ENCODE data around the gene LIPA.

LIPA gene

DNA sequence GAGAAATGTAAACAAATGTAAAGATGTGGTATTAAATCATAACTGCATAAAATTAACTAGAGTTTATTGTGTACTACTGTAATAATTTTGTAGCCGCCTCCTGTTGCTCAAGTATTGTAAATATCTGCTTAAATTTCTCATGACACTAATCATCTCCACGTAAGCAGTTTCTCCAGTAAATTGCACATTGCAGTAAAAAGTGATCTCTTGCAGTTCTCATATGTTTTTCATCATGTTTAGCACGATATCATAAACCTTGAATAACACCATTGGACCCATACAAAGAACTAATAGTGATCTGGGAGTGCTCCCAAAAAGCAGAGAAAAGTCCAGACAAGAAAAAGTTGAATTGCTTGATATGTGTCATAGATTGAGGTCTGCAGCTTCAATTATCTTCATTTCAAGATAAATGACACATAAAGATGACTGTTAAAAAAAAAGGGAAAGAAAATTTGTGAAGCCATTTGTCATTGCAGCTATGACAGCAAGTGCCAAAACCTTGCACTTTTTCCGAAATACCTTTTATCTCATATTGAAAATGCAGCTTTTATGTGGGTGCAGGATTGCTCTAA, 15.3 kb downstream of the LIPA start:
- TF ChIP-seq GATA3 (IDR thresholded peaks at IDR 0.05; ENCODE audit: low read depth, low read length) (no peak), GATA2 (IDR thresholded peaks at IDR 0.05; ENCODE audit: low read depth, low read length) (no peak)

DNA sequence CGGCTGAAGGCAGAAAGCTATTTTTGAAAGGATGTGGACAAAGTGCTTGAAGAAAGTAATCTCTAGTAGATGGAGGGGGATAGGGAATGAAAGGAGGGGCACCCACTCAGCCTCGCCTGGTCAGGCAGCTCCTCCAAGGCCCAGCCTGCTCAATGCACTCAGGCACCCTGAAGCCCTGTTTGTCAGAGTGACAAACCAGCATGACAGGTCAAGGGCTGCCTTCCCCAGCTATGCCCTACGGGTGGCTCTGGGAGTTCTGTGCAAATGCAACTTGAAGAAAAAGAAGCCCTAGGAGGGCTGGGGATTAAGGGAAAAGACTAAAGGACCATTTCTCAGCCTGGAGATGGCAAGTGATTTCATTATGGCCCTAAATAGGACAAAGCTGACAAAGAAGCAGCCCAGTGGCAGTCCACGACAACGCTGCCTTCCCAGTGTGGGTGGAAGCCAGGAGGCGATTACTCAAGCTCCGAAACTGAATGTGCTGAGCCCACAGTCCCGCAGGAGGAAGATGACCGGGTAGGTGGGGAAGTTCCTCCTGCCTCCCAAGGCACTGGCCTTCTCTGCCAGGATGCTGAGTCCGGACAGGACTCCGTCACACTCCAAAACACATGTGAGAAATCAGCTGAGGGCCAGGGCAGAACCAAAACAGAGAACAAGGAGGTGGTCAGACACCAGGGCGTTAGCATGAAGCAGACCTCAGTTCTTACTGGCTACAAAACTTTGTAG, 16.3 kb downstream of the LIPA start:
- TF ChIP-seq GATA2 (IDR thresholded peaks at IDR 0.05; ENCODE audit: low read depth, low read length): no peak
- no peak for TF ChIP-seq GATA3 (IDR thresholded peaks at IDR 0.05; ENCODE audit: low read depth, low read length)

DNA sequence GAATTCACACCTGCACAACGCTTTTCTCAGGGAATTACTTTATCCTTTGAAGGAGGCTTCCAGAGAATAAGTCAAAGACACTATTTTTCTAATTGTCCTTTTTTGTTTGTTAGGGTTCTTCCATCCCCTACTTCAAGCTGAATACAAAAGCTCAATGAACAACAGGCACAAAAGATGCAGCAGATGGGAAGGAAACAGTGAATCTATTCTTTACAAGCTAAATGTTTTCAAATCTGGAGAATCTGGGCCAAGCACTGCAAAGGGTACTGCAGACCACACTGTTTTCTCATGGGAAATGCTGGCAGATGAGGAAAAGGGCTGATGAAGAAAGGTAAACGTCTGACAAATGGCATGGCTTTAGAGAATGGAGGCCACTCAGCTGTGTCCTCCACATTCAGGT, 18.5 kb downstream of the LIPA start:
- TF ChIP-seq GATA3 (IDR thresholded peaks at IDR 0.05; ENCODE audit: low read depth, low read length): no peak
- no peak for TF ChIP-seq GATA2 (IDR thresholded peaks at IDR 0.05; ENCODE audit: low read depth, low read length)

DNA sequence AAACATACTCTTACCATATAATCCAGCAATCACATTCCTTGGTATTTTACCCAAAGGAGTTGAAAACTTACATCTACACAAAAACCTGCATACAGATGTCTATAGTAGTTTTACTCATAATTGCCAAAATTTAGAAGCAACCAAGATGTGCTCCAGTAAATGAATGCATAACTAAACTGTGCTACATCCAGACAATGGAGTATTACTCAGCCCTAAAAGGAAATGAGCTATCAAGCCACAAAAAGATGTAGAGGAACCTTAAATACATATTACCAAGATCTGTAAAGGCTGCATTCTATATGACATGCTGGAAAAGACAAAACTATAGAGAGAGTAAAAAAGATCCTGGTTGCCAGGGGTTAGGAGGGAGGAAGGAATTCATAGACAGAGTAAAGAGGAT, 22.6 kb downstream of the LIPA start:
- TF ChIP-seq GATA2 (IDR thresholded peaks at IDR 0.05; ENCODE audit: low read depth, low read length) (no peak), GATA3 (IDR thresholded peaks at IDR 0.05; ENCODE audit: low read depth, low read length) (no peak)

DNA sequence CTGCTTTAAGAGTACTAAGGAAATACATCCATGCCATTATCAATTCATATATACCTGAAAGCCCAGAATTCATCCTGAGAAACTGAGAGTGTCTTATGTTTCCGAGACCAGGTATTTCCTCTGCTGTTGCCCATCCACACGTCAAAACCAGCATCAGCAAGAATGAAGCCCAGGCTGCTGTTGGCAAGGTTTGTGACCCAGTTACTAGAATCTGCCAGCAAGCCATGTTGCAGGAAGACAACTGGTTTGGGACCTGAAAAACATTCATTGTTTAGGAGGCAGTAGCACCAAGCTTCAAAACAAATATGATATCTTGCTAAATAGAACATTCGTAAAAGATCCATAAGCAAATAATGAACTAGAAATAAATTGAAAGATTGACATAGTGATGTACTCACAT, 23.4 kb downstream of the LIPA start:
- TF ChIP-seq GATA3 (IDR thresholded peaks at IDR 0.05; ENCODE audit: low read depth, low read length) (no peak), GATA2 (IDR thresholded peaks at IDR 0.05; ENCODE audit: low read depth, low read length) (no peak)

DNA sequence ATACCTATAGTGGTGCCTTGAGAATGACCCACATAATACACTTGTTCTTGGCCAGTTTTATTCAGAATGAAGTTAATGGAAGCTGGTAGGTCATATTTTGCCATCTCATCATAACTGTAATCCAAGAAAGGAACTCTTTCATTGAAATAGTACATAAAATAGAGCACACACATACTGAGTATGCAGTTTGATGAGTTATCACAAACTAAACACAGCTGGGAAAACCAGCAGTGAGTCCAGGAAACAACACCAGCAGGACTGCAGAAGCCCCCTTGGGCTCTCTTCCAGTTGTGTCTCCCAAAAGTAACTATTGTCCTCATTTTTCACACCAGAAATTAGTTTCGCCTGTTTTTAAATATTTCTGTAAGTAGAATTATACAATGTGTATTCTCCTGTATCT, 24.7 kb downstream of the LIPA start:
- TF ChIP-seq GATA2 (IDR thresholded peaks at IDR 0.05; ENCODE audit: low read depth, low read length) (no peak), GATA3 (IDR thresholded peaks at IDR 0.05; ENCODE audit: low read depth, low read length) (no peak)

DNA sequence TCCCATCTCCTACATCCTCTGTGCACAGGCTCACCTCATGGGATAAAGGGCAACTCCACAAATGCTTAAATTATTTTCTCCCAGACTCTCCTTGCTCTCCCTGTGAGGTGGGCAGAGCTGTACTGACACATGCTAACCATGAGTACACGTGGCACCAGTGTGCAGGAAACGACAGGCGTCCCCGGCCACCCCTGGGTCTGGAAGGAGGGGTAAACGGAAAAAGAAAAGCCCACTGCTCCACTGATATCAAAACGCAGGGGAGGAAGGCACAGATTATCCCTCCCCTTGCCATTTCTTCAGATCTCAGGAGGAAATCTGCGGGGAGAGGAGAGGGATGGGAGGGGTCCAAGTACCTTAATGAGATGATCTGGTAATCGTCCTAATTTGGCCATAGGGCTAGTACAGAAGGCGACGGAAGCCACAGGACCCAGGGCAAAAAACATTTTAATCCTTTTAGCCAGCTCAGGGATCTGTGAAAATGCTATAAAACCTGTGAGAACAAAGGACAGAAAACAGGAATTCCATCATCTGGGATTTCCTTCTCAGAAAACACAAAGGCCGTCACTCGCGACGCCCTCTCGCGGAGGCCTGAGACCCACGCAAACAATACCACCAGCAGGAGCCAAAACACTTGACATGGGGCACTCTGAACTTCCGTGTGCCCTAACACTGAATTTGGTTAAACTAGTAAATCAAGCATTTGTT, 26.7 kb downstream of the LIPA start:
- TF ChIP-seq GATA3 (IDR thresholded peaks at IDR 0.05; ENCODE audit: low read depth, low read length): no peak
- TF ChIP-seq GATA2 (IDR thresholded peaks at IDR 0.05; ENCODE audit: low read depth, low read length): no peak

DNA sequence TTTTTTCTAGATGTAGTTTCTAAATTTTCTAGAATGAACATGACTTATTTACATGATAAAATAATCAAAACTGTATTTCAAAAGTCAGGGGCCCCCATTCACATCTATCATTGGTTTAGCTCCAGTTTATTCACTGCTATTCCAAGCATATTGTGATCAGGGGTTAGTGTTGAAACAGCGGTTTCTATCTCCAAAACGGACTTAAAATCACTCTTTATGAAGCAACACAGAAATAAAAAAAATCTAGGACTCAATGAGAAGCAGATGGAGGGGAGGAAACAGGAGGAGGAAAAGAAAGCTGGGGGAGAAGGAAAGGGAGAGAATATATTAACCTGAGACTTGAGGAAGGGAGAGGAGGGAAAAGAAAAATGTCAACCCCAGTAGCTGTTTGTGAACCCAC, 29.7 kb downstream of the LIPA start:
- TF ChIP-seq GATA3 (IDR thresholded peaks at IDR 0.05; ENCODE audit: low read depth, low read length) (no peak), GATA2 (IDR thresholded peaks at IDR 0.05; ENCODE audit: low read depth, low read length) (no peak)

DNA sequence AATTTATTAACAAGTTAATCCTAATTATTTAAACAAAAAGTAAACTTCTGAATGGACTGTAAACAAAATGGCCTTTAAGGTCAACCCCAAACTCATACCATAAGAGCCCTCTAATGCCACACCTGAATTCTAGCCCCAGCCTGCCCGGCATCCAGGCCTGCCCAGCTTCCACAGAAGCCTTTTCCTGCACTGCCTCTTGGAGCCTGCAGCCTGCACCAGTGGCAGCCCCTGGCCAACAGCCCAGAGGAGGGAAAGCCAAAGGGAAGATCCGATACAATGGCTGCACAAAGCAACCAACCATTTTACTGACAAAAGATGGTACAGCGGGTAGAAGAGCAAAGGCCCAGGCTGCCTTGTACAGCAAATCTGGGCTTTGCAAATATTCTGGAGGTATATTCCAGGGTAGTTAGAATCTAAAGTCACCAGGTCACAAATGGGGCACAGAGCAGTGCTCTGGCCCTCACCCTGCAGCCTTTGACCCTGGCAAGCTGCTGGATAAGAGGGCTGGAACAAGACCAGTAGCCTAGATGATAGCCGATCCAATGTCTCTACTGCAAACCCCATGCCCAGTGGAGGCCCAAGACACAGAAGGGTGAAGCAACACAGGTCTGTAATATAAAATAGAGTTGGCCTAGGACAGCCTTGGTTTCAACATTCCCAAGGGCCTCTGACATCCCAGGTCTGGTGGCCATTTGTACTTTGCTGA, 31.9 kb downstream of the LIPA start:
- TF ChIP-seq GATA3 (IDR thresholded peaks at IDR 0.05; ENCODE audit: low read depth, low read length) (no peak), GATA2 (IDR thresholded peaks at IDR 0.05; ENCODE audit: low read depth, low read length) (no peak)

DNA sequence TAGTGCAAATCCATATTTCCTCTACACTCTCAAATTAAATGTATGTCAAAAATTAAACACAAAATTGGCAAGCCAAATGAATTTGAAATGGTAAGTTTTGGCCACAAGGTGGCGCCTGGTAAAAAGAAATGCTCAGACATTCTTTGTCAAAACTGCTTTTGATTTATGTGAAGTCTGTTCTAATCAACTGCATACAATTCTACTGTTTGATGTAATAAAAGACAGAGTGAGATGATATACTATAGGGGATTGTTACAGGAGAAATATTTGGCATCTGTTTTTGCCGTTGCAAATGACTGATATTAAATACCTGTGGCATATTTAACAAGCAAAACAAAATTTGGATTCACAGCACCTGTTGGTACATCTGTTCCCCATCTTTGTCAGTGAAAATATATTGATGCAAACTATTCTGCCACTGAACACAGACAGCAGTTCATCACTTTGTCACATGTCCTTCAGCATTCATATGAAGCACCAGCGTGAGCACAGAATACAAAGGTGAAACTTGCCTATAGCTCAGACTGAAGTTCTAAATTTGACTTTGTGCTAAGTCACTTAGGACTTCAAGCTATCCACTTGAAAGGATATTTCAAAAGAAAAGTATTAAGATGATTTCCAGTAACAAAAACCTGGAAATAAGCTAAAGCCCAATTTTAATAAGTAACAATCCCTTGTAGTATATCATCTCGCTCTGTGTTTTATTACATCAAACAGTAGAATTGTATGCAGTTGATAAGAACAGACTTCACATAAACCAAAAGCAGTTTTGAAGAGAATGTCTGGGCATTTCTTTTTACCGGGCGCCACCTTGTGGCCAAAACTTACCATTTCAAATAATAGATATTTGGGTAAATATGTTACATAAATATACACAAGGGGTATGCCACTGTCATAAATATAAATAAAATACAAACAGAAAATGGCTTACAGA, 34.3 kb downstream of the LIPA start:
- TF ChIP-seq GATA2 (IDR thresholded peaks at IDR 0.05; ENCODE audit: low read depth, low read length) (no peak), GATA3 (IDR thresholded peaks at IDR 0.05; ENCODE audit: low read depth, low read length) (no peak)

DNA sequence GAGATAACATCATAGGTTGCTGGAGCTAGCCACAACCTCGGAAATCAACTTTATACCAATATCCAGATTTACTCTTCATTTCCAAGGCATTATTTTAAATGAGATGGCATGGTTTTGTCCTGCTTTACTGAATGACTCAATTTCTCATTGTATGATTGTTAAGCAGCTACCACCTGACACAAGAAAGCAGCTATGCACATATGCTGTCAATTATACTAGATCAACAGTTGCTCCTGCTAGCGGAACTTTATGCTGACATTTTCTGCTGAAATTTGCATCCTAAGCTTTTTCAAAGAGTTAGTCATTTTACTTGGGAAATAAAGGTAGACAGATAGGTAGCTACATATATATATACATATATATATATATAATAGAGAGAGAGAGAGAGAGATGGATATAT, 35.5 kb downstream of the LIPA start:
- no peak for TF ChIP-seq GATA3 (IDR thresholded peaks at IDR 0.05; ENCODE audit: low read depth, low read length)
- TF ChIP-seq GATA2 (IDR thresholded peaks at IDR 0.05; ENCODE audit: low read depth, low read length): no peak

DNA sequence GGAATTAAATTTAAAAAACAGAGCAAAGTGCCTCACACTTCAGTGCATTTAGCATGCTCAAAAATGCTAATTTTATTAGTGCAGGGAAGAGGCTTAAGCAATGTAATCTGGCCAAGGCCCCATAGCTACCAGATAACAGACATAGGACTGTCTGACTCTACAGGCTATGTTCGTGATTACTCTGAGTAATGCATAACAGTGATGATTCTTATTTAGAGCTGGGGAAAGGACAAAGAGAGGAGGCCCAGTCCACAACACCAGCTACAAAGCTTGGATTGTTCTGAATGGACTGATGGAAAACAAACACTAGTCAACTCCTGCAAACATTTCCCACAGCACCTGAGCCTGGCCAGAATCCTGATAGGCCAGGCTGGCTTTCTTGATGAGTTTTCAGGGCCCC, 36.1 kb downstream of the LIPA start:
- no peak for TF ChIP-seq GATA2 (IDR thresholded peaks at IDR 0.05; ENCODE audit: low read depth, low read length)
- TF ChIP-seq GATA3 (IDR thresholded peaks at IDR 0.05; ENCODE audit: low read depth, low read length): no peak

DNA sequence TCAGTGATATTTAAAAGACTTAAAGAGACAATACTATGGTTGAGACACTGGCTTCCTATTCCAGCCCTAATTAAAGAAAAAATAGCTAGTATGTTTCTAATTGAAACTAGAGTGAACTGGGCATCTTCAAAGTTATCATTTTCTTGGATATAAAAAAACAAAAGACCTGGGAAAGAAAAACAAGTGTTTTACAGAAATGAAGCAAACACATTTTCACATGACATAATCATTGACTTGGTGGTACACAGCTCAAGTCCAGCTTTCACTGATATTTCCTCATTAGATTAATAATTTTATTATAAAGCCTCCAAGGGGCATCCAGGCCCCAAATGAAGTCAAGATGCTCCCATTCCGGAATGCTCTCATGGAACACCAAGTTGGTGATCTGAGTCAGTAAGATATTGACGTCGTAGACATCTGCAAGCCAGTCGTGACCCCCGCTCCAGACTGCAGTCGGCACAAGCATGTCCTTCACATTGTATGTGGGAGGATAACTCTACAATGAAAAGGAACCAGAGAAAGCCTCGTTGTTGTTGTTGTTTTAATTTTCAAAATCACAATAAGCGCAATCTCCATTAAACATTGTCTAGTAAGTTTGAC, 36.9 kb downstream of the LIPA start:
- no peak for TF ChIP-seq GATA3 (IDR thresholded peaks at IDR 0.05; ENCODE audit: low read depth, low read length)
- TF ChIP-seq GATA2 (IDR thresholded peaks at IDR 0.05; ENCODE audit: low read depth, low read length): no peak

Measured in SH-SY5Y (cell line).